GM21528 (cell line): ENCODE data around the gene KCNIP4.
A peak's percentile ranks its signal among the peaks of the same experiment; 100 is the strongest.

ENCODE experiments used
- ATAC-seq: cut with Tn5 transposase; IDR thresholded peaks from one replicate; pipeline ENCODE4 v1.9.1; 2021; ENCODE audit warnings: mild to moderate bottlenecking, moderate library complexity; ENCODE audit not compliant: unreplicated experiment, low FRiP score

KCNIP4 gene

GRCh38 chr4:20723463-20723862, 1225.1 kb downstream of the KCNIP4 start:
- no peak for ATAC-seq

GRCh38 chr4:20723019-20723418, 1225.6 kb downstream of the KCNIP4 start:
- ATAC-seq = no peak

- no peak for ATAC-seq
Measured at GRCh38 chr4:20711335-20711734, 1237.2 kb downstream of the KCNIP4 start.

- ATAC-seq = peak; percentile 100
Measured at GRCh38 chr4:20700007-20700761, 1248.4 kb downstream of the KCNIP4 start, which contains the start of gene PACRGL. Gene PACRGL (plus strand): TSS chr4:20700458. CDS start chr4:20704482, 4,024 bp downstream.

GRCh38 chr4:20698820-20699219, 1249.8 kb downstream of the KCNIP4 start:
- no peak for ATAC-seq

GRCh38 chr4:20698382-20698781, 1250.2 kb downstream of the KCNIP4 start:
- ATAC-seq = no peak

GRCh38 chr4:20696815-20697214, 1251.8 kb downstream of the KCNIP4 start:
- no peak for ATAC-seq

- no peak for ATAC-seq
Measured at GRCh38 chr4:20687864-20688263, 1260.7 kb downstream of the KCNIP4 start.

- ATAC-seq = no peak
Measured at GRCh38 chr4:20684852-20685763, 1263.5 kb downstream of the KCNIP4 start.

GRCh38 chr4:20683766-20684165, 1264.8 kb downstream of the KCNIP4 start:
- ATAC-seq = no peak

GRCh38 chr4:20682853-20683252, 1265.7 kb downstream of the KCNIP4 start:
- no peak for ATAC-seq

- ATAC-seq = no peak
Measured at GRCh38 chr4:20681271-20681670, 1267.3 kb downstream of the KCNIP4 start.

GRCh38 chr4:20680736-20681135, 1267.8 kb downstream of the KCNIP4 start:
- no peak for ATAC-seq

GRCh38 chr4:20679951-20680350, 1268.6 kb downstream of the KCNIP4 start:
- ATAC-seq = no peak
